Measurements from ENCODE around the gene NGEF. TPM values are rescaled to one million over a fixed set of nuclear protein-coding genes. Genes with fewer than 3 reads are reported as not detected.

The NGEF gene
- total and polyA plus RNA-seq, 9 of the 15 experiments (the other 6 are each of a cell fraction or from before 2014, with no cell fraction given), result 0.07 to 0.17 (median 0.09) TPM; not detected in 6

- TF ChIP-seq MGA (IDR thresholded peaks at IDR 0.05) (no peak), NCOA2 (IDR thresholded peaks at IDR 0.05; ENCODE audit: partially characterized antibody in 2 of 2) (no peak), ARNT (IDR thresholded peaks at IDR 0.05) (no peak), TEAD1 (CRISPR knock-in tag; IDR thresholded peaks at IDR 0.05) (no peak), ZFP30 (CRISPR knock-in tag; IDR thresholded peaks at IDR 0.05; ENCODE audit: borderline replicate concordance) (no peak), ZNF766 (CRISPR knock-in tag; conservative IDR thresholded peaks at IDR 0.05) (no peak), U2AF2 (optimal IDR thresholded peaks at IDR 0.05; ENCODE audit: low read depth, low read length) (no peak), HDAC6 (IDR thresholded peaks at IDR 0.05; ENCODE audit: low read depth, low read length) (no peak)
Observed at GRCh38 chr2:232894251-232894650, 118.8 kb downstream of the NGEF start (continued).

Data from K562 (cell line).